ENCODE data around the gene TDRD10.

DNA sequence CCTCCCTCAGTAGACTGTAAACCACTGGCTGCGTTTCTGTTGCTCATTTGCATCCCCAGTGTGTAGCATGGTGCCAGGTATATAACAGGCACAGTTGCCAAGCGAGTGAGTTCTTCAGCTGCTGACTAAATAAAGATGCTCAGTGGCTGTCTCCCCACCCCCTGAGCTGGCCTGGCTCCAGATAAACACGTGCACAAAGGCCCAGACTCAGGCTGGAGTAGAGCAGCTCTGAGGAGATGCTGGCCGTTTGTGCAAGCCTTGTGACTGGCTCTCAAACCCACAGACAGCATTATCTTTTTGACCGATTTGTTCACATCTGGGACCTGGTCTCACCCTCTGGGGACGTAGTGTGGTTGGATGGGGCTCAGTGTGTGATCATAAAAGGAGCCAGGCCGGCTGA lies 72.7 kb downstream of the TDRD10 start:
- TF ChIP-seq POLR2A (IDR thresholded peaks at IDR 0.05; ENCODE audit: low read depth): no peak
- TF ChIP-seq, protein P1, sequence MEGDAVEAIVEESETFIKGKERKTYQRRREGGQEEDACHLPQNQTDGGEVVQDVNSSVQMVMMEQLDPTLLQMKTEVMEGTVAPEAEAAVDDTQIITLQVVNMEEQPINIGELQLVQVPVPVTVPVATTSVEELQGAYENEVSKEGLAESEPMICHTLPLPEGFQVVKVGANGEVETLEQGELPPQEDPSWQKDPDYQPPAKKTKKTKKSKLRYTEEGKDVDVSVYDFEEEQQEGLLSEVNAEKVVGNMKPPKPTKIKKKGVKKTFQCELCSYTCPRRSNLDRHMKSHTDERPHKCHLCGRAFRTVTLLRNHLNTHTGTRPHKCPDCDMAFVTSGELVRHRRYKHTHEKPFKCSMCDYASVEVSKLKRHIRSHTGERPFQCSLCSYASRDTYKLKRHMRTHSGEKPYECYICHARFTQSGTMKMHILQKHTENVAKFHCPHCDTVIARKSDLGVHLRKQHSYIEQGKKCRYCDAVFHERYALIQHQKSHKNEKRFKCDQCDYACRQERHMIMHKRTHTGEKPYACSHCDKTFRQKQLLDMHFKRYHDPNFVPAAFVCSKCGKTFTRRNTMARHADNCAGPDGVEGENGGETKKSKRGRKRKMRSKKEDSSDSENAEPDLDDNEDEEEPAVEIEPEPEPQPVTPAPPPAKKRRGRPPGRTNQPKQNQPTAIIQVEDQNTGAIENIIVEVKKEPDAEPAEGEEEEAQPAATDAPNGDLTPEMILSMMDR (IDR thresholded peaks at IDR 0.05): no peak
- no peak for TF ChIP-seq EP300 (IDR thresholded peaks at IDR 0.05)

All from esophagus muscularis mucosa (tissue), 4 donors.